K562 (cell line): ENCODE results near the gene SEMA3A. TPM values are rescaled to one million over a fixed set of nuclear protein-coding genes. Genes with fewer than 3 reads are reported as not detected.

Experiments used
- CHD7 ChIP-seq: fragments of 200-600 bp; sonication (generic); IDR thresholded peaks from one replicate; pipeline ENCODE4 v1.6.1; 2012; ENCODE audit warnings: mild to moderate bottlenecking, low read depth, low read length, inconsistent platforms
- CUX1 ChIP-seq: fragments of 200-800 bp; sonication (Bioruptor generic); IDR thresholded peaks from 2 replicates; pipeline ENCODE4 v1.6.1; 2016; ENCODE audit warnings: missing genetic modification characterization, missing compliant biosample characterization
- SPI1 ChIP-seq: IDR thresholded peaks from 2 replicates; pipeline ENCODE4 v1.6.1; 2011; ENCODE audit warnings: low read depth, low read length, control low read depth, borderline replicate concordance
- ZBTB11 ChIP-seq, 3 experiments: fragments of 200-800 bp in 1 of 3; fragments of 250-450 bp in 1 of 3; fragments of 450-650 bp in 1 of 3; sonication (Bioruptor Pico) in 1 of 3; sonication (Bioruptor generic) in 1 of 3; formaldehyde crosslinking in 1 of 3; IDR thresholded peaks; 2 replicates each; pipeline versions ENCODE4 v1.6.1 to v1.8.0; 2016 to 2022; ENCODE audit warnings: mild to moderate bottlenecking in 2 of 3, missing genetic modification characterization in 2 of 3, missing compliant biosample characterization in 1 of 3, moderate library complexity in 1 of 3
- ZNF431 ChIP-seq: sonication (generic); formaldehyde crosslinking; IDR thresholded peaks from 2 replicates; pipeline ENCODE4 v1.8.0; 2022; ENCODE audit warnings: mild to moderate bottlenecking, missing genetic modification reagents
- polyA plus RNA-seq, 8 experiments: library from polyadenylated mRNA; depleted of rRNA in 4 of 8; stranded (reverse) in 5 of 8; unstranded in 3 of 8; fragments of >200 nt; fragmentation: Nextera tagmentation in 2 of 8; fragmentation: Illumina TruSeq in 1 of 8; extraction: Ambion mirVana in 2 of 8; extraction: Trizol in 1 of 8; gene quantifications; 2 replicates each; pipeline versions ENCODE4 v1.2.1 to v1.2.3, GENCODE V29; 2011 to 2014; ENCODE audit warnings: inconsistent platforms in 1 of 8, missing spikeins in 1 of 8
- total RNA-seq, 7 experiments: library from RNA; depleted of rRNA in 6 of 7; stranded (reverse); fragments of >200 nt in 6 of 7; fragmentation: Illumina TruSeq in 2 of 7; extraction: Trizol in 2 of 7; gene quantifications; 2 replicates each; pipeline versions ENCODE4 v1.2.1 to v1.2.3, GENCODE V29; 2011 to 2021; ENCODE audit warnings: low replicate concordance in 1 of 7

Gene SEMA3A
- total and polyA plus RNA-seq, 9 of the 15 experiments (the other 6 are each of a cell fraction or from before 2014, with no cell fraction given): 0.36 to 3.0 (median 1.1) TPM

- TF ChIP-seq CHD7 (no peak), CUX1 (CRISPR knock-in tag) (no peak), ZBTB11 (CRISPR knock-in tag; IDR thresholded peaks at IDR 0.05) (no peak), ZNF431 (CRISPR knock-in tag) (no peak), SPI1 (no peak)
These were observed 24.1 kb upstream of the SEMA3A start (continued) for GRCh38 chr7:84218681-84219080.
